ENCODE results near the gene AGTRAP.

The AGTRAP gene

GRCh38 chr1:11736746-11737639, 1.1 kb downstream of the AGTRAP start:
- DNase-seq = peak; percentile 97

DNA sequence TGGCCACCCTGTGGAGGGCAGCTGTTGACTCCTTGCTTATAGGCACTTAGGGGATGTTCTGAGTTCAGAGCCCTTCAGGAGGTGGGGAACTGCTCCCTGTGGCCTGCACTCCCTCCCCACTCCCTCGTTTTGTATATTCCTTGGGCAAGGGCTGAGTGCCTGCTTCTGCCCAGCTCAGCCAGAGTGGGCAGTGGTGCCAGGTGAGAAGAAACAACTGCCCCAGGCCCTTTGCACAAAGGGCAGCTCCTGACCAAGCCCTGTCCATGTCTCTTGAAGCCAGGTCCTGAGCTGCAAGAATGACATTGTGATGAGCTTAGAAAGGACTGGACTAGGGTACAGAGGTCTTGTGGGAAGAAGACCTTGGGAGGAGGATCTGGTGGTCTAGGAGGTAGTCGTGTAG, 2.2 kb downstream of the AGTRAP start:
- no peak for DNase-seq

GRCh38 chr1:11738783-11739182, 2.8 kb downstream of the AGTRAP start:
- peak; percentile 48 for DNase-seq

- DNase-seq = no peak
Observed at GRCh38 chr1:11740258-11741192, 4.6 kb downstream of the AGTRAP start.

- no peak for DNase-seq
Observed at GRCh38 chr1:11741482-11741881, 5.5 kb downstream of the AGTRAP start.

DNA sequence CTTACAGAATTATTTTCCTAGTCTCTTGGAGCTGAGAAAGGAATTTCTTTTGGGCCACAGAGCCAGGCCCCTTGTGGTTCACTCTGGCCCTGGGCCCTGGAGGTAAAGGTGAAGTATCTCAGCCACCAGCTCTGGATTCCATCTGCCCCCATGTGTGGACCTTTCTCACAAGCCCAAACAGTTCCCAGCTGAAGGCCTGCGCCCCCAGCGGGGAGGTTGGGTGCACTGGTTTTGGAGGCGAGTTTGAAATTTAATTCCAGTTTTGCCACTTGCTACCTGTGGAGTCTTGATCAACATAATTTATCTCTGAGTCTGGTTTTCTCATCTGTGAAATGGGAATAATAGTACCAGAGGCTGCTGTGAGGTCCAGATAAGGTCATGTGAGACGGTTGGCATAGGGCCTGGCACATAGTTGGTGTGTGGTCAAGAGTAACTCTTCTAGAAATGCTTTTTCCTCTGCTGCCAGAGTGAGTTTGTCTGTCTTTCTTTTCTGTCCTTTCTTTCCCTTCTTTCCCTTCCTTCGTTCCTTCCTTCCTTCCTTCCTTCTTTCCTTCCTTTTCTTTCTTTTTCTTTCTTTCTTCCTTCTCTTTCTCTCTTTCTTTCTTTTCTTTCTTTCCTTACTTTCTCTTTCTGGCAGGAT, 6.1 kb downstream of the AGTRAP start:
- no peak for DNase-seq

DNA sequence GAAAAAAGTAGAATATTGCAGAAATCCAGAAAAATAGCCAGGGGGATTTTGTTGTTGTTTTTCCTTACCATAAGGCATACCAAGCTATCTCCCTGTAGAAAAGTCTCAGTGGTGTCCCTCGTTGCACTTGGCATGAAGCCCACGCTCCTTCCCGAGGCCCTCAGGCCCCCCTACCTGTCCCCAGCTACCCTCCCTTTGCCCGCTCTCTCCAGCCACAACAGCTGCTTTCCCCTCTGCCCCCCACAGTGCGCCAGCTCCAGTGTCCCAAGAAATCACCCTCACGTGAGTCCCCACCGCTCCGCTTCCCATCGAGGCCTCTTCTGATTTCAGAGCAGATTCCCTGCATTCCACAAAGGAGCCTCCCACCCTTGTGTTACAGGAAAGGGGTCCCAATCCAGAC, 8.4 kb downstream of the AGTRAP start:
- DNase-seq = no peak

- no peak for DNase-seq
Observed at GRCh38 chr1:11746092-11746491, 10.2 kb downstream of the AGTRAP start.

GRCh38 chr1:11746795-11747487, 11.0 kb downstream of the AGTRAP start:
- DNase-seq = no peak

DNA sequence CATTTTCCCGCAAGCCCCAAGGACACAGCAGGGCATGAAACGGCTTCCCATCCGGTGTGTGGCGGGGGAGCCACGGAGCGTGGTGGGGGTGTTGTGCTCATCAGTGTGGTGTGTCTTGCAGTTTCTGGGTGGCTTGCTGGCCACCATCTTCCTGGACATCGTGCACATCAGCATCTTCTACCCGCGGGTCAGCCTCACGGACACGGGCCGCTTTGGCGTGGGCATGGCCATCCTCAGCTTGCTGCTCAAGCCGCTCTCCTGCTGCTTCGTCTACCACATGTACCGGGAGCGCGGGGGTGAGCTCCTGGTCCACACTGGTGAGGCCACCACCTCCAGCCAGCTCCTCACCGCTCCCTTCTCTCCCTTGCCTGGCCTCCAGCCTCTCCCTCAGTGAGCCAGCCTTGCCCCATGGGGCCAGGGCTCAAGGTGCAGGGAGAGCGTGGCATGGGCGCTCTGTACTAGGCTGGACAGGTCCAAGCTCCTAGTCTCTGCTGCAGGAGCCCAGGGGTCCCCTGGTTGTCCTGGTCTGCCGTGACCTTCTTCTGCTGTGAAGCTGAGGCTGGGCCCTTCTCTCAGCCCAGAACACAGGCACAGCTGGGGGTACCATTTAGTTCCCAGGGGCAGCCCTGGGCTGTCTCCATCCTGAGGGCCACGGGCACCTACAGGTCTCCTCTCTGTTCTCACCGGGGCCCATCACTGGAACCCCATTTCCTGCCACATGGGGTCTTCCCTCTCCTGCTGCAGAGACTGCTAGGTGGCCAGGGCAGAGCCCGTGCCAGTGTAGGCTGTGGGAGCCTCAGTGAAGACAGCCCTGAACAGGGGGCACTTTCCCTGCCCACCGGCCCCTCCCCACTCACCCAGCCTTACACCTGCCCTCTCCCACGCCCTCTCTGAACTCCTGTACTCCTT, 12.6 kb downstream of the AGTRAP start:
- no peak for DNase-seq

DNA sequence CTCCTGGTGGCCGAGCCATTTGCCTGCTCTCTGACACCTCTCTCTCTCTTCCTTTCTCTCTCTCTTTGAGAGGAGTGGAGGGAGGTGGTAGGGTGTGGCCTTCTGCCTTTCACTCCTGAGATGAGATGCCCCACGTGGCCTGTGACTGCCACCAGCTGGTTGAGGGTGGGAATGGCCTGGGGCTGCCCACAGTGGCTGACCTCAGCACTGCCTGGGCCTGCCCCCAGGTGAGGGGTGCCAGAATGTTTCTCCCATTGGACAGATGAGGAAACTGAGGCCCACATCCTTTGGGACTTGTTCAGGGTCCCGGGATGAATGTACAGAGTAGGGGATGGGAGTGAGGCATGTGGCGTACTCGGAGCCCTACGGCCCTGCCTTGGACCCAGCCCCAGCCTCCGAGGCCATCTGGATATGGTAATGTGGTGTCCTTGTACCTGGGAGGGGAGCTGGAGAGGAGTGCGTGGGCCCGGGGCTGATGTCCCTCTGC, 13.3 kb downstream of the AGTRAP start:
- no peak for DNase-seq

DNA sequence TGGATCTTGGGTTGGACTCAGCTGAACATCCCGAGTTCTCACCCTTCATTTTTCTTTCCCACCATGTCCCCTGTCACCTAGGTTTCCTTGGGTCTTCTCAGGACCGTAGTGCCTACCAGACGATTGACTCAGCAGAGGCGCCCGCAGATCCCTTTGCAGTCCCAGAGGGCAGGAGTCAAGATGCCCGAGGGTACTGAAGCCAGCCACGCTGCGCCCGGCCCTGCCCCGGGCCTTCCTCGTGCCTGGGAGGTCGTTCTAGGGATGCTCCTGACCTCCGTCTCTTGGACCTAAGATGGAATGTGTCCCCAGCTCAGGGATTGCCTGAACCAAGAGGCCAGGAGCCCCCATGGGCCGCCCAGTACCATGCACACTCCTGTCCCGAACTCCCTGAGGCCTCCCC, 14.1 kb downstream of the AGTRAP start:
- DNase-seq = no peak

- DNase-seq = no peak
Observed at GRCh38 chr1:11751087-11751486, 15.2 kb downstream of the AGTRAP start.

- no peak for DNase-seq
Observed at GRCh38 chr1:11752359-11753088, 16.6 kb downstream of the AGTRAP start.

- no peak for DNase-seq
Observed at GRCh38 chr1:11753555-11754208, 17.7 kb downstream of the AGTRAP start.

DNA sequence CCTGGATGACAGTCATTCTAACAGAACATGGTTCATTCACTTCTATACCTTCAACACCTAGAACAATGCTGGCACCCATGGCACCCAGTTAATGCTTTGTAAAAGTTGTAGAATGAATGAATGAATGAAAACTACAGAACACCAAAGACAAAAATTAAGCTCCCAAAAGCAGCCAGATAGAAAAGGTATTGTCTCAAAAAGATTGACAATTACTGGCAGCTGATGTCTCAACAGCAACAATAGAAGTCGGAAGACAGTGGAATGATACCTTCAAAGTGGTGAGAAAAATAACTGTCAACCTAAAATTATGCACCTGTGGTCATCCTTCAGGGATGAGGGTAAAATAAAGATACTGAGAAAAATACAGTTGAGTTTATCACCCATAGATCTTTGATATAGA, 21.1 kb downstream of the AGTRAP start:
- no peak for DNase-seq

- DNase-seq = no peak
Observed at GRCh38 chr1:11759791-11760190, 23.9 kb downstream of the AGTRAP start.

DNA sequence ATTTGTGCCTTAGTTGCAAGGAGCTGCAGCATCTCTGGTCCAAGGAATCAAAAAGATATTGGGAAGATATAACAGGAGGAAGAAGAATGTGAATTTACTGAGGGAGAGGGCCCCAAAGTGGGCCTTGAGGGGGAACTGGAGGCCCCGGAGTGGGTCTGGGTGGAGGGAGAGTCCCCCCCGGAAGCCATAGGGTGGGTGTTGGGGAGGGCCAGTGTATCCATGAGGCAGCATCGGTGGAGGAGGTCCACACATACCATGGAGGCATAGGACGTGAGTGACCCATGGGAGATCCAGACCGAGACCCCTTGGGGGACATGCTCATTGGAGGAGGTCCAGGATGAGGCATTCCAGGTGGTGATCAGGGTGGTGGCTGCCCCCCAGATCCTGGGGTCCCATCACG, 25.3 kb downstream of the AGTRAP start:
- DNase-seq = no peak

DNA sequence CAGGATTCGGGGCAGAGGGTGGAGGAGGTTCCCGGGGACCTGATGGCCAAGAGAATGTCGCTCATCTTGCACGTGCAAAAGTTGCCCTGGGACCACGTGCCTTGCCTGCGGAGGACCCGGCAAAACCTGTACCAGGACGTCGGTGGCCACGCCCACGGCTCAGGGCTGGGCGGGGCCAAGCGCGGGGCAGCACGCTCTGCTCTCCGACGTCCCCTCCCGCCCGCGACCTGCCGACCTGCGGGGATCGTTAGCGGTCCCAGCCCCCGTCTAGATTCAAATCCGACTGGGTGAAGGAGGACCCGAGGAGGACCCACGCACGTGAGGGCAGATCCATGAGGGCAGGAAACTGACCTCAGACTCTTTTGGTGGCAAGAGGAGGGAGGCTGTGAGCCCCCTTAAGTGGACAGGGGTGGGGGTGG, 26.1 kb downstream of the AGTRAP start, which contains the start of gene C1orf167:
Gene C1orf167, plus strand, starts transcription at position 206 of the 419 bp plus-strand sequence. CDS start 2,208 bp downstream, outside the sequence.
- DNase-seq = no peak

GRCh38 chr1:11764115-11764514, 28.2 kb downstream of the AGTRAP start:
- no peak for DNase-seq

All from suppressor macrophage treated with lipopolysaccharide for 4 hours (primary cell).